KMS-11 (cell line): ENCODE measurements around the gene GOLGA8T.
"Not testable (repeated sequence)": the region's sequence is repeated elsewhere in the genome, so short reads cannot be mapped to it uniquely, and the experiment has no call there.

Source experiments
- H2AFZ ChIP-seq: fragments of 200-600 bp; sonication (generic); 2 replicates; pipeline ENCODE4 v1.6.1; 2016; ENCODE audit warnings: antibody characterized with exemption, mixed run types, low read depth
- H3K27ac ChIP-seq: fragments of 200-600 bp; sonication (generic); 2 replicates; pipeline ENCODE4 v1.6.1; 2016; ENCODE audit warnings: mild to moderate bottlenecking, mixed run types
- H3K27me3 ChIP-seq: fragments of 200-600 bp; sonication (generic); 2 replicates; pipeline ENCODE4 v1.6.1; 2017; ENCODE audit warnings: mild to moderate bottlenecking, low read depth, mixed run types, moderate library complexity; ENCODE audit not compliant: insufficient read depth
- H3K36me3 ChIP-seq: fragments of 200-600 bp; sonication (generic); 2 replicates; pipeline ENCODE4 v1.6.1; 2017; ENCODE audit warnings: mild to moderate bottlenecking, mixed run types; ENCODE audit not compliant: insufficient read depth
- H3K4me1 ChIP-seq: fragments of 200-600 bp; sonication (generic); 2 replicates; pipeline ENCODE4 v1.6.1; 2016; ENCODE audit warnings: mild to moderate bottlenecking, low read depth, mixed run types; ENCODE audit not compliant: poor library complexity, severe bottlenecking
- H3K4me2 ChIP-seq: fragments of 200-600 bp; sonication (generic); 2 replicates; pipeline ENCODE4 v1.7.0; 2016; ENCODE audit warnings: mild to moderate bottlenecking, mixed run types
- H3K4me3 ChIP-seq: fragments of 200-600 bp; sonication (generic); IDR thresholded peaks from 2 replicates; pipeline ENCODE4 v1.6.1; 2017; ENCODE audit warnings: low read depth, low read length, mixed read lengths; ENCODE audit not compliant: insufficient read depth
- H3K79me2 ChIP-seq: fragments of 200-600 bp; sonication (generic); 2 replicates; pipeline ENCODE4 v1.6.1; 2016; ENCODE audit warnings: low read depth, mixed run types; ENCODE audit not compliant: insufficient read depth
- H3K9ac ChIP-seq: fragments of 200-600 bp; sonication (generic); 2 replicates; pipeline ENCODE4 v1.6.1; 2016; ENCODE audit warnings: mild to moderate bottlenecking, mixed run types
- H4K20me1 ChIP-seq: fragments of 200-600 bp; sonication (generic); 2 replicates; pipeline ENCODE4 v1.6.1; 2016; ENCODE audit warnings: mild to moderate bottlenecking, mixed run types; ENCODE audit not compliant: insufficient read depth

The GOLGA8T gene

GRCh38 chr15:30191143-30191542 lies 56.3 kb downstream of the GOLGA8T start:
- H3K27me3 ChIP-seq, H3K4me3 ChIP-seq, H3K36me3 ChIP-seq, H3K4me2 ChIP-seq, H3K4me1 ChIP-seq, H4K20me1 ChIP-seq, H3K27ac ChIP-seq, H3K79me2 ChIP-seq, H2AFZ ChIP-seq, H3K9ac ChIP-seq: not testable (repeated sequence)

GRCh38 chr15:30191639-30192038 lies 56.8 kb downstream of the GOLGA8T start:
- H3K4me3 ChIP-seq, H3K4me2 ChIP-seq, H3K4me1 ChIP-seq, H3K27me3 ChIP-seq, H3K79me2 ChIP-seq, H3K36me3 ChIP-seq, H3K27ac ChIP-seq, H4K20me1 ChIP-seq, H2AFZ ChIP-seq, H3K9ac ChIP-seq: not testable (repeated sequence)

- not testable (repeated sequence) for H2AFZ ChIP-seq, H3K4me1 ChIP-seq, H3K36me3 ChIP-seq, H3K27me3 ChIP-seq, H3K27ac ChIP-seq, H3K4me2 ChIP-seq, H3K4me3 ChIP-seq, H3K9ac ChIP-seq, H3K79me2 ChIP-seq, H4K20me1 ChIP-seq
These were observed 57.4 kb downstream of the GOLGA8T start for GRCh38 chr15:30192119-30192745.

GRCh38 chr15:30192892-30193291 lies 58.0 kb downstream of the GOLGA8T start:
- not testable (repeated sequence) for H3K4me1 ChIP-seq, H3K27ac ChIP-seq, H4K20me1 ChIP-seq, H3K4me2 ChIP-seq, H2AFZ ChIP-seq, H3K9ac ChIP-seq, H3K79me2 ChIP-seq, H3K27me3 ChIP-seq, H3K36me3 ChIP-seq, H3K4me3 ChIP-seq
